BLaER1 treated with 17β-estradiol and CSF1 and Interleukin-3, amounts not matched to agents 10 nM and 100 nM (cell line): ENCODE data around the gene TEX19.
"Not testable (repeated sequence)": the region's sequence is repeated elsewhere in the genome, so short reads cannot be mapped to it uniquely, and the experiment has no call there.

Experiments used
- H3K27ac ChIP-seq, 11 experiments: shearing (Covaris generic); formaldehyde crosslinking; 2 replicates each; pipeline ENCODE4 v1.8.1; 2022
- H3K27me3 ChIP-seq, 11 experiments: shearing (Covaris generic); formaldehyde crosslinking; 2 replicates each; pipeline ENCODE4 v1.8.1; 2022
- H3K36me3 ChIP-seq, 11 experiments: shearing (Covaris generic); formaldehyde crosslinking; 2 replicates each; pipeline ENCODE4 v1.8.1; 2022
- H3K4me1 ChIP-seq, 10 experiments: shearing (Covaris generic); formaldehyde crosslinking; 2 replicates each; pipeline ENCODE4 v1.8.1; 2022
- H3K4me2 ChIP-seq, 11 experiments: shearing (Covaris generic); formaldehyde crosslinking; 2 replicates each; pipeline ENCODE4 v1.8.1; 2022
- H3K4me3 ChIP-seq, 10 experiments: shearing (Covaris generic); formaldehyde crosslinking; 2 replicates each; pipeline ENCODE4 v1.8.1; 2022
- H3K9ac ChIP-seq, 11 experiments: shearing (Covaris generic); formaldehyde crosslinking; 2 replicates each; pipeline ENCODE4 v1.8.1; 2022
- H3K9me3 ChIP-seq, 11 experiments: shearing (Covaris generic); formaldehyde crosslinking; replicated peaks in 1 of 11; 2 replicates each; pipeline ENCODE4 v1.8.1; 2022
- H4K20me1 ChIP-seq, 11 experiments: shearing (Covaris generic); formaldehyde crosslinking; 2 replicates each; pipeline ENCODE4 v1.8.1; 2022
- Cebpa-rat ChIP-seq, 11 experiments: shearing (Covaris generic); IDR thresholded peaks; 2 replicates each; pipeline ENCODE4 v1.8.1; 2022

The TEX19 gene

GRCh38 chr17:82339634-82340580, 19.1 kb upstream of the TEX19 start:
- H3K27ac ChIP-seq: no peak overlapping the region
- no peak overlapping the region for H3K4me3 ChIP-seq
- no peak overlapping the region for H3K9ac ChIP-seq

GRCh38 chr17:82342361-82343079, 16.5 kb upstream of the TEX19 start:
- Histone ChIP-seq H3K27me3 (0 out of 22 replicates have a peak, but pooled peaks cover 0 to 4% (median 0%) of the 10 kb centered on the region in 11 experiments), H4K20me1 (no peaks in the 10 kb centered on the region), H3K27ac (no peak overlapping the region), H3K4me1 (peaks cover 8 to 45% (median 34%) of the 10 kb centered on the region in 10 experiments; a peak in 19 of 20 replicates), H3K4me3 (no peak overlapping the region), H3K4me2 (no peak overlapping the region), H3K9me3 (peaks cover 0 to 17% (median 11%) of the 10 kb centered on the region in 11 experiments; a peak in 15 of 22 replicates), H3K9ac (no peak overlapping the region), H3K36me3 (no peaks in the 10 kb centered on the region)
- no peak for TF ChIP-seq Cebpa-rat (IDR thresholded peaks at IDR 0.05)

More at GRCh38 chr17:82339634-82340580, 19.1 kb upstream of the TEX19 start:
- peaks cover 0 to 12% (median 0%) of the 10 kb centered on the region in 11 experiments; a peak in 3 of 22 replicates for H3K27me3 ChIP-seq
- H3K36me3 ChIP-seq: no peaks in the 10 kb centered on the region
- H4K20me1 ChIP-seq: peaks cover 0 to under 1% (median 0%) of the 10 kb centered on the region in 11 experiments; a peak in 1 of 22 replicates
- peak overlapping the region in 9 of 11 experiments; percentile 15 to 95 (median 55); a peak in 13 of 22 replicates for H3K4me2 ChIP-seq
- TF ChIP-seq Cebpa-rat (IDR thresholded peaks at IDR 0.05): no peak
- peaks cover 19 to 58% (median 48%) of the 10 kb centered on the region in 10 experiments for H3K4me1 ChIP-seq
- peaks cover 0 to 17% (median 11%) of the 10 kb centered on the region in 11 experiments; a peak in 15 of 22 replicates for H3K9me3 ChIP-seq

- no peak overlapping the region for H3K27ac ChIP-seq
- no peak overlapping the region for H3K9ac ChIP-seq
- H3K4me3 ChIP-seq: no peak overlapping the region
- no peak for TF ChIP-seq Cebpa-rat (IDR thresholded peaks at IDR 0.05)
- H3K27me3 ChIP-seq: 0 out of 22 replicates have a peak, but pooled peaks cover 0 to 4% (median 0%) of the 10 kb centered on the region in 11 experiments
- H4K20me1 ChIP-seq: no peaks in the 10 kb centered on the region
- peaks cover 0 to 17% (median 11%) of the 10 kb centered on the region in 11 experiments; a peak in 15 of 22 replicates for H3K9me3 ChIP-seq
- H3K36me3 ChIP-seq: no peaks in the 10 kb centered on the region
- peaks cover 8 to 42% (median 30%) of the 10 kb centered on the region in 10 experiments; a peak in 19 of 20 replicates for H3K4me1 ChIP-seq
- H3K4me2 ChIP-seq: no peak overlapping the region
Observed at GRCh38 chr17:82343560-82343959, 15.5 kb upstream of the TEX19 start.

GRCh38 chr17:82344175-82344907, 14.7 kb upstream of the TEX19 start:
- no peaks in the 10 kb centered on the region for H4K20me1 ChIP-seq
- no peak overlapping the region for H3K4me3 ChIP-seq
- no peak overlapping the region for H3K4me2 ChIP-seq
- no peaks in the 10 kb centered on the region for H3K36me3 ChIP-seq
- H3K27ac ChIP-seq: no peak overlapping the region
- no peak overlapping the region for H3K9ac ChIP-seq
- peaks cover 0 to 17% (median 11%) of the 10 kb centered on the region in 11 experiments; a peak in 15 of 22 replicates for H3K9me3 ChIP-seq
- H3K4me1 ChIP-seq: peaks cover 8 to 42% (median 30%) of the 10 kb centered on the region in 10 experiments; a peak in 19 of 20 replicates
- H3K27me3 ChIP-seq: 0 out of 22 replicates have a peak, but pooled peaks cover 0 to 4% (median 0%) of the 10 kb centered on the region in 11 experiments
- TF ChIP-seq Cebpa-rat (IDR thresholded peaks at IDR 0.05): no peak

- TF ChIP-seq Cebpa-rat (IDR thresholded peaks at IDR 0.05): no peak
- Histone ChIP-seq H3K4me3 (no peak overlapping the region), H3K9ac (no peak overlapping the region), H3K27me3 (peaks cover 0 to 4% (median 0%) of the 10 kb centered on the region in 11 experiments; a peak in 1 of 22 replicates), H3K36me3 (no peaks in the 10 kb centered on the region), H4K20me1 (peaks cover 0 to 9% (median 0%) of the 10 kb centered on the region in 11 experiments; a peak in 3 of 22 replicates), H3K4me1 (peaks cover 8 to 49% (median 36%) of the 10 kb centered on the region in 10 experiments; a peak in 19 of 20 replicates), H3K9me3 (peaks cover 0 to 17% (median 10%) of the 10 kb centered on the region in 11 experiments; a peak in 15 of 22 replicates), H3K27ac (no peak overlapping the region), H3K4me2 (no peak overlapping the region)
Observed at GRCh38 chr17:82345151-82345976, 13.7 kb upstream of the TEX19 start.

GRCh38 chr17:82346342-82347300, 12.4 kb upstream of the TEX19 start:
- no peak for TF ChIP-seq Cebpa-rat (IDR thresholded peaks at IDR 0.05)
- Histone ChIP-seq H3K4me3 (peak overlapping the region in 2 of 10 experiments; percentile 34 to 59; a peak in 4 of 20 replicates), H3K36me3 (no peaks in the 10 kb centered on the region), H3K9ac (peak overlapping the region in 5 of 11 experiments; percentile 1 to 42 (median 12); a peak in 5 of 22 replicates), H3K27ac (0 out of 22 replicates have a peak overlapping the region, but pooled peaks of 1 of the 11 experiments have one; percentile 32), H3K9me3 (peaks cover 0 to 4% (median 0%) of the 10 kb centered on the region in 11 experiments; a peak in 3 of 22 replicates), H3K4me1 (peaks cover 15 to 62% (median 49%) of the 10 kb centered on the region in 10 experiments), H3K4me2 (peak overlapping the region; percentile 55 to 89 (median 77)), H4K20me1 (peaks cover 0 to 21% (median 11%) of the 10 kb centered on the region in 11 experiments; a peak in 10 of 22 replicates), H3K27me3 (peaks cover 0 to 15% (median 0%) of the 10 kb centered on the region in 11 experiments; a peak in 4 of 22 replicates)

GRCh38 chr17:82347994-82348393, 11.1 kb upstream of the TEX19 start:
- not testable (repeated sequence) for H3K9me3 ChIP-seq, H3K27ac ChIP-seq, H3K9ac ChIP-seq, H3K4me3 ChIP-seq, H3K36me3 ChIP-seq
- Histone ChIP-seq H4K20me1 (peaks cover 0 to 33% (median 11%) of the 10 kb centered on the region in 11 experiments; a peak in 10 of 22 replicates), H3K4me1 (peaks cover 21 to 73% (median 62%) of the 10 kb centered on the region in 10 experiments), H3K27me3 (peaks cover 0 to 15% (median 0%) of the 10 kb centered on the region in 11 experiments; a peak in 4 of 22 replicates), H3K4me2 (peak overlapping the region in 6 of 11 experiments; percentile 85 to 92 (median 90); a peak in 8 of 22 replicates)
